SH-SY5Y (cell line): ENCODE results near the gene PTPN14.

ENCODE experiments used
- GATA2 ChIP-seq: IDR thresholded peaks from 2 replicates; pipeline ENCODE4 v1.6.1; 2011; ENCODE audit warnings: mild to moderate bottlenecking, low read depth, low read length
- GATA3 ChIP-seq: IDR thresholded peaks from 2 replicates; pipeline ENCODE4 v1.6.1; 2011; ENCODE audit warnings: low read depth, mild to moderate bottlenecking, low read length, moderate library complexity

DNA sequence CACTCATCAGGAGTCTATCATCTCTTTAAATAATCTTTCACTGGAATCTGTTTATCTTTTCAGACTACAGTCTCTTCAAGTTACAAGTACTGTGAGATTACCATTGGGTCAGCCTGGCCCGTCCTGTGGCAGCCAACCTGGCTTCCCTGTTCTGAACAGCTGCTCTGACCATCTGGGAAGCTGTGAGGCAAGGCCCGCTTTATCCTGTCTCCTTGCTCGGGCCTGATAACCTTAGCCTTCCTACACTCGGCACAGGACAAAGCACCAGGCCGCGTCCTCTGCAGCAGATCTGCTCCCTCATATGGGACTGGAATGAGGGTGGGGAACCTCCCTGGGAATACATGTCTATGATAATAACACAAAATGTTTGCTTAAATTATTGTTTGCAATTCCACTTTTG lies 113.3 kb downstream of the PTPN14 start:
- no peak for TF ChIP-seq GATA2
- TF ChIP-seq GATA3, result no peak
